PC-9 (cell line): Measurements from ENCODE around the gene TP53BP1. TPM values are rescaled to one million over a fixed set of nuclear protein-coding genes. Genes with fewer than 3 reads are reported as not detected.

Experiments
- BruUV-seq: library from RNA; stranded (reverse); fragments of 400-500 nt; replicated peaks from 2 replicates; lab custom pipeline; 2021; lab: Mats Ljungman, UMichigan
- CTCF ChIA-PET: fragments of 300-600 bp; sonication (Branson Sonifier 250); formaldehyde crosslinking; loops from one replicate; lab custom pipeline; 2022; ENCODE audit warnings: antibody characterized with exemption; lab: Charles Lee
- POLR2A ChIA-PET: fragments of 300-600 bp; sonication (Branson Sonifier 250); formaldehyde crosslinking; loops from one replicate; lab custom pipeline; 2022; ENCODE audit warnings: antibody characterized with exemption; ENCODE audit not compliant: unreplicated experiment; lab: Charles Lee
- DNase-seq, 2 experiments: peaks; one replicate each; pipeline versions ENCODE4 v3.0.0 to v3.0.0-alpha.2; 2015 to 2022; ENCODE audit warnings: mixed read lengths in 1 of 2
- H2AFZ ChIP-seq: fragments of 200-600 bp; sonication (generic); 2 replicates; pipeline ENCODE4 v1.8.1; 2017; ENCODE audit warnings: antibody characterized with exemption
- H3F3A ChIP-seq: fragments of 200-600 bp; sonication (generic); 2 replicates; pipeline ENCODE4 v1.8.1; 2017; ENCODE audit warnings: antibody characterized with exemption, mild to moderate bottlenecking, low read depth; ENCODE audit not compliant: insufficient read depth
- H3K27ac ChIP-seq: fragments of 200-600 bp; sonication (generic); 2 replicates; pipeline ENCODE4 v1.6.1; 2016; ENCODE audit warnings: mixed run types
- H3K27me3 ChIP-seq: fragments of 200-600 bp; sonication (generic); 2 replicates; pipeline ENCODE4 v1.6.1; 2016; ENCODE audit warnings: low read depth, mixed run types; ENCODE audit not compliant: insufficient read depth
- H3K36me3 ChIP-seq: fragments of 200-600 bp; sonication (generic); 2 replicates; pipeline ENCODE4 v1.6.1; 2016; ENCODE audit warnings: low read depth, mixed run types
- H3K4me1 ChIP-seq: fragments of 200-600 bp; sonication (generic); replicated peaks from 2 replicates; pipeline ENCODE4 v1.6.1; 2016; ENCODE audit warnings: mixed run types; ENCODE audit not compliant: insufficient read depth
- H3K4me2 ChIP-seq: fragments of 200-600 bp; sonication (generic); 2 replicates; pipeline ENCODE4 v1.6.1; 2017; ENCODE audit warnings: mixed run types
- H3K4me3 ChIP-seq: fragments of 200-600 bp; sonication (generic); 2 replicates; pipeline ENCODE4 v1.6.1; 2016; ENCODE audit warnings: mixed run types
- H3K79me2 ChIP-seq: fragments of 200-600 bp; sonication (generic); 2 replicates; pipeline ENCODE4 v1.6.1; 2017; ENCODE audit warnings: low read depth, mixed run types
- H3K9me2 ChIP-seq: fragments of 200-600 bp; sonication (generic); 2 replicates; pipeline ENCODE4 v1.8.1; 2017; ENCODE audit warnings: mild to moderate bottlenecking; ENCODE audit not compliant: insufficient read depth
- H3K9me3 ChIP-seq: fragments of 200-600 bp; sonication (generic); 2 replicates; pipeline ENCODE4 v1.8.1; 2016; ENCODE audit warnings: low read depth; ENCODE audit not compliant: insufficient read depth
- H4K20me1 ChIP-seq: fragments of 200-600 bp; sonication (generic); 2 replicates; pipeline ENCODE4 v1.8.1; 2017; ENCODE audit not compliant: insufficient read depth
- CTCF ChIP-seq: fragments of 200-600 bp; sonication (generic); conservative IDR thresholded peaks from 2 replicates; pipeline ENCODE4 v1.6.1; 2017; ENCODE audit warnings: mixed run types, antibody characterized with exemption, mild to moderate bottlenecking, moderate library complexity
- EZH2 ChIP-seq: fragments of 200-600 bp; sonication (generic); IDR thresholded peaks from 2 replicates; pipeline ENCODE4 v1.8.0; 2017; ENCODE audit warnings: antibody characterized with exemption, low read depth
- intact Hi-C: fragments of 100-400 bp; cut with micrococcal nuclease; formaldehyde crosslinking; loops from one replicate; pipeline ENCODE4 v1.10.0; 2022; ENCODE audit not compliant: unreplicated experiment
- total RNA-seq: library from RNA; stranded (reverse); gene quantifications from 2 replicates; pipeline ENCODE4 v1.2.3, GENCODE V29; 2021

TP53BP1 gene
- total RNA-seq, 1 experiment from 2014 or later: 66.8 TPM

- POLR2A ChIA-PET: no interaction called here
- BruUV-seq: no TSS peak
- Histone ChIP-seq H3K79me2 (no peaks in the 10 kb centered on the region), H3K4me2 (no peak overlapping the region), H3K4me3 (no peak overlapping the region), H3F3A (no peaks in the 10 kb centered on the region), H2AFZ (no peak overlapping the region), H3K9me3 (no peaks in the 10 kb centered on the region), H3K9me2 (no peaks in the 10 kb centered on the region), H3K27me3 (no peaks in the 10 kb centered on the region), H3K36me3 (no peaks in the 10 kb centered on the region), H3K27ac (no peak overlapping the region), H4K20me1 (no peaks in the 10 kb centered on the region), H3K4me1 (no peaks in the 10 kb centered on the region)
- intact Hi-C loops: no loop called here
- TF ChIP-seq CTCF: no peak
- no peak for TF ChIP-seq EZH2
- DNase-seq: no peak
- CTCF ChIA-PET: no interaction called here
Observed at GRCh38 chr15:43383070-43383469, 109.9 kb downstream of the TP53BP1 start.

DNA sequence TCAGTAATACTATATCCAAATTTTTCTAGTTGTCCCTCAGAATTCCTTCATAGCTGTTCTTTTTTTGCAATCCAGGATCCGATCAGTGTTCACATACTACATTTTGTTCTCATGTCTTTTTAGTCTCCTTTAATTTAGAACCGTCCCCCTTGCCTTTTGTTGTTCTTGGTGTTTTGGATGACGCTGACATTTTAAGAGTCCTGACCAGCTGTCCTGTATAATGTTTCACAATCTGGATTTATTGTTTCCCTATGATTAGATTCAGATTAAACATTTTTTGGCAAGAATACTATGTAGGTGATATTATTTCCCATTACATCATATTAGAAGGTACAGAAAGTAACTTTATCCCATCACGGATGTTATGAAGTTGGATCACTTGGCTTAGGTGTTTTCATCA, 110.6 kb downstream of the TP53BP1 start:
- BruUV-seq: no TSS peak
- Histone ChIP-seq H3K79me2 (no peaks in the 10 kb centered on the region), H3K4me2 (no peak overlapping the region), H3K36me3 (no peaks in the 10 kb centered on the region; the same call in 1 of the 2 replicates), H2AFZ (no peak overlapping the region), H3K9me3 (no peaks in the 10 kb centered on the region), H3K9me2 (no peaks in the 10 kb centered on the region), H3K27me3 (no peaks in the 10 kb centered on the region), H3K4me3 (no peak overlapping the region), H3F3A (no peaks in the 10 kb centered on the region), H4K20me1 (no peaks in the 10 kb centered on the region), H3K4me1 (no peaks in the 10 kb centered on the region), H3K27ac (no peak overlapping the region)
- POLR2A ChIA-PET: no interaction called here
- DNase-seq: no peak
- TF ChIP-seq EZH2 (no peak), CTCF (no peak)
- intact Hi-C loops: no loop called here
- CTCF ChIA-PET: no interaction called here

DNA sequence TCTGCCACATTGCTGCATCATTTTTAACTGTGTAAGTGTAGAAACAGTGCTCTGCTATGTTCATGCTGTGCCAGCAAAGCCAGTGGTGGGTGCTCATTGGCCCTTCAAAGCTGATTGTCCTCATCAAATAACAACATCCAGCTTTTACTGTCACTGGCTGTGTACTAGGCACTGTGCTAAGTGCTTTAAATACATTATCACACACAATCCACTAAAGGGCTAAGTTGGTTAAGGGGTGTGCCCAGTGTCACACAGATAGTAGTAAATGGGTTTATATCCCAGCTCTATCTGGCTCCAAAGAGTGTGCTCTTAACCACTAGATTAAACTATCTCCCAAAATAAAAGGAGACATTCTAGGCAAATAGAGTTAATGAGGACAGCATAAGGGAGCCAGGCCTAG, 114.4 kb downstream of the TP53BP1 start:
- no peak for DNase-seq
- intact Hi-C loops: no loop called here
- ChIA-PET POLR2A (no interaction called here), CTCF (no interaction called here)
- Histone ChIP-seq H3K27me3 (no peaks in the 10 kb centered on the region), H3K4me3 (no peak overlapping the region), H3K36me3 (peaks cover 11% of the 10 kb centered on the region), H3K4me1 (no peaks in the 10 kb centered on the region), H3K9me2 (no peaks in the 10 kb centered on the region), H3K9me3 (no peaks in the 10 kb centered on the region), H2AFZ (no peak overlapping the region), H3K79me2 (no peaks in the 10 kb centered on the region), H3K27ac (no peak overlapping the region), H4K20me1 (no peaks in the 10 kb centered on the region), H3F3A (no peaks in the 10 kb centered on the region), H3K4me2 (no peak overlapping the region)
- no TSS peak for BruUV-seq
- TF ChIP-seq CTCF: no peak
- no peak for TF ChIP-seq EZH2
